GM19025 (cell line): ENCODE measurements around the gene HRG.

ENCODE experiments used
- ATAC-seq: cut with Tn5 transposase; IDR thresholded peaks from one replicate; pipeline ENCODE4 v1.9.1; 2021; ENCODE audit warnings: mild to moderate bottlenecking, low read depth, moderate library complexity; ENCODE audit not compliant: unreplicated experiment

HRG gene

DNA sequence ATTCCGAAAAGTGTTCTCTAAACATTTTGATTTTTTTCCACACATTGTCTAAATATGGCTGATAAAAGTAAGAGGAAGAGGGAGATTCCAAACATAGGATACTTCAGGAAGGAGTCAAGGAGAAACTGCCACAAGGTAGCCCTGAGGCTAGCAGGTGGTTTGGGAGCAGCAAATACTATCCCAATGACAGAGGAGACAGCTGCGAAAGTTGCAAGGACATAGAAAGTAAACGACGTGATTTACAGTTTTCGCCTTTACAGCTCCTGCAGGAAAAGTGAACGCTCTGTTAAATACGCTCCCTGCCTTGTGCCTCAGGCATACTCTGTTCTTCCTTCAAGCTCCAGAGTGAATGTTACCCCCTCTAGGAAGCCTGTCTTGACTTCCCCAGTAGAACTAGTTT, 29.3 kb upstream of the HRG start:
- no peak for ATAC-seq

DNA sequence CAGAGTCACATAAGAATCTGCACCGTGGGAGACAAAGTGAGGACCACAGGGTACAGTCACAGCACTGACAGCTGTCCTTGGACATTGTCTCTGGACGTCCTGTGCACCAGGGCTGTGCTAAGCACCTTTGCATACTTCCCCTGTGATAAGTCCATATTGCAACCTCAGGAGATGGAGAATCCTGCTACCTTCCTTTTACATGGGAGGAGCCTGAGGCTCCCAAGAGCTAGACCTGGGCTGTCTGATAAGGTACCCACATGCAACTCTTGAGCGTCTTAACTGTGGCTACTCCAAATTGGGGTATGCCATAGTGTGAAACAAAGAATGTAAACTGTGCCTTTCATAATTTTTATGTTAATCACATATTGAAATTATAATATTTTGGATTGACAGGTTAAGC, 28.1 kb upstream of the HRG start:
- ATAC-seq: no peak

DNA sequence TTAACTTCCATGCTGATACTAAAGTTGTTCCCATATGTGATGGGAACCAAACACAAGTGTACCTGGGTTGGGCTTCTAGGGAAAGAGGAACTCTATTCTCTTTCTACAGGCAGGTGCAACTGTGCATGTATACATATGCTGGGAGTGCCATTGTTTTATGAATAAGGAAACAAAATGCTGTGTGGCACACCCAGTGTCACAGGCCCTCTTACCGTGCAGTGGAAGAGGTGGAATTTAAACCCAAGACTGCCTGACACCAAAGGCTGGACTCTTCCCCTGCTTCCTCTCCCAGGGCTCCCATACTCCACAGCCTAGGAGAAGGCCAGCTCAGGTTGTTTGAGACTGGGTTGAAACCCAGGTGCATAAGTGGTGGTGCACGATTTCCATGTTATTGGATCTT, 27.6 kb upstream of the HRG start:
- no peak for ATAC-seq

DNA sequence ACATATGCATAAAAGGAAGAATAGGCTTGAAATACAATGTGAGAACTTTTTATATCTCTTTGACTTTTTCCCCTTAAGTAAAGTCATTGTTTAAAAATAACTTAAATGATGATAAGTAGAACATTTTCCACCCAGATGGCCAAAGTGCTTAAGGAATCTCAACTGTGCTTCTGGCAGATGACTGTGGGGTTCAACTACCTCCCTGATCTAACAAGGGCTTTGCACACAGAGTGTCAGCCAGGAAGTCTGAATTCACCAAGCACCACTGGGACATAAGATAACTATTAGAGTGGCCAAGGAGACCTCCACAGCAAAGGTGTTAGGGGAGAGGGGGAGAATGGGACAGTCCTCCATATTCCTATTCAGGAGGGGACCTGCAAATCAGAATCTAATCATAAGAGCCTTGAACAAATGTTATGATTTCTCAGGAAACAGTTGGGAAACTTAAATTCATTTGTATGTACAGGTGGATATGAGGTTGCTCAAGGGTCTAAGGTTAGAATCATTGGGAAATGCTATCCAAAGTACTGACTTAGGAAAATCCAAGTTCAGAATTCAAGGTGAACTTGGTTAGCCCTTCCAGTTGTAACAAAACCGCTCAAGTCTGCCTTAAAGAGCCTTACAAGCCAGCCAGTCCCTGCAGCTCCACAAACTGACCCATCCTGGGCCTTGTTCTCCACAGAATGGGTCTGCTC, 25.9 kb upstream of the HRG start, which contains the start of gene FETUB:
Gene FETUB, plus strand, starts transcription at position 622 of the 695 bp plus-strand sequence. Its CDS starts 62 bp downstream, at position 684.
- ATAC-seq: no peak

DNA sequence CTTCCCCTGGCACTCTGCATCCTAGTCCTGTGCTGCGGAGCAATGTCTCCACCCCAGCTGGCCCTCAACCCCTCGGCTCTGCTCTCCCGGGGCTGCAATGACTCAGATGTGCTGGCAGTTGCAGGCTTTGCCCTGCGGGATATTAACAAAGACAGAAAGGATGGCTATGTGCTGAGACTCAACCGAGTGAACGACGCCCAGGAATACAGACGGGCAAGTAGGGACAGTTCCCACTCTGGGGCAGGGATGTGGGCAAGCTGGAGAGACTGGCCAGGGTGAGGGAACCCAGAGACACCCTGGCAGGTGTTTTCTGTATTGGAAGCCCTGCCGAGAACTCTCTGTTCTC, 25.4 kb upstream of the HRG start:
- no peak for ATAC-seq

DNA sequence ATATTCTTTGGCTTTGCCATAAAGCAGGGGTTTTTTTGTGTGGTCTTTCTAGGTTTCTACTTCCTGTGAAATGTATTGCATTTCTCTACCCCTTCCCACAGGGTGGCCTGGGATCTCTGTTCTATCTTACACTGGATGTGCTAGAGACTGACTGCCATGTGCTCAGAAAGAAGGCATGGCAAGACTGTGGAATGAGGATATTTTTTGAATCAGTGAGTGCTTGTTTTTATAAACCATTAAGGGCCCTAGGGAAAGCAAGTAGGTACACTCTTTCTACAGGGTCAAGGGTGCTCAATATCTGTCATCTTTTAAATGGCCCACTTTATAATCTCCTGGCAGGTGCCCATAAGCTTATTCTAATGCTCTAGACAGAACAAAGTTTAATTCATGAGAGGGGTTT, 24.9 kb upstream of the HRG start:
- no peak for ATAC-seq

DNA sequence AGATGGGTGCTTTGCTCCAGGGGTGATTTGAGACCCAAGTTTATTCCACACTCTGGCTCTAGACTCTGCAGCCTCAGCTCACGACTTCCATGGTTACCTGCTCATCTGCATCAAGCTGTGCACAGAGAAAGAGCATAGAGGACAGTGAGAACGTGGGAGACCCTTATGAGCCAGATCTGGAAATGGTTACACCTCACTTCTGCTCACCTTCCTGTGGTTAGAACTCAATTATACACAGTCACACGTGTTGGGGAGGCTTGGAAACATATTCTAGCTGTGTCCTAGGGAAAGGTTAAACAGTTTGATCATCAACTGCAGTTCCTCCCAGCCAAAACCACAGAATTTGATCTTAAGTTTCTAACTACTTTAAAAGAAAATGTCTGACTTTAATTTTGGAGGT, 23.8 kb upstream of the HRG start:
- no peak for ATAC-seq

DNA sequence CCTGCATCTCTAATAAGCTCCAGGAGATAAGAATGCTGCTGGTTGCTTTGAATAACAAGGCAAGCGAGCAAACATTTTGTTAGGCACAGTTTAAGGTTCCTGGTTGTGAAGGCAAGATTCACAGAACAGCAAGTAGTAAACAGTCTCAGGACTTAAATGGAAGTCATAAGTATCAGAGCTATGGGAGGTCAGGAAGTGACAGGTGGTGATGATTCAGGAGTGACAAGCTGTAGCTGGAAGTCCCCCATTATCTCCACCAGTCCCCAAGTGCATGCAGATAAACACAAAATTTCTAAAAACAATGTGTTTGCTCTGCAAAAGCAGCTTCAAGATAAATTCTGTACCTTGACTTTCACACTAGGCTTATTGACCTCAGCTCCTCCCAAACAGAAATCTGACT, 22.3 kb upstream of the HRG start:
- ATAC-seq: no peak

DNA sequence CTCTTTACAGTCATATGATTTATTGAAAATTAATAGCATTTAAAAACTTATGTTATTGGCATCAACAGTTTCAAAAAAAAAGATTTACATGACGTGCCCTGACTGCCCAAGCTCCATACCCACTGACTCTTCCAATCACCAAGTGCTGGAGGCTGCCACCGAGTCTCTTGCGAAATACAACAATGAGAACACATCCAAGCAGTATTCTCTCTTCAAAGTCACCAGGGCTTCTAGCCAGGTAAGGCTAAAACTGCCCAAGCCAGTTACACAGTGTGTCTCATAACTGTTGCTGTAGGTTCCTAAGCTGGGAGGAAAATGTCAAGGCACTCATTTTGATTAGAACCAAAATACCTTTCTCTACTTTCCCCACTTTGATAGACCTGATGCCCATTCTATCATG, 21.1 kb upstream of the HRG start:
- no peak for ATAC-seq

DNA sequence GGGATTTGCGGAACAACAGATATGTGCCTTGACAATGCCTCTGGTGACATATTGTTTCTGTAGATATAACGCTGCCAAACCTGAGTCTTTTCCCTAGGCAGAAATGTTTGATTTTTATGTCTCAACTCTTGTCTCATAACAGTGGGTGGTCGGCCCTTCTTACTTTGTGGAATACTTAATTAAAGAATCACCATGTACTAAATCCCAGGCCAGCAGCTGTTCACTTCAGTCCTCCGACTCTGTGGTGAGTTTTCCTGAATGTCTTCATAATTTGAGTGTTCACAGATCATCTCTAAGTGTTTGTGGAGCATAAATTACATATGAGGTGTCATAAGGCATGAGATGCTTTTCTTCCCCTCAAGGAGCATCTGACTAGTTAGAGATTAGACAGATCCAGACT, 19.7 kb upstream of the HRG start:
- no peak for ATAC-seq

DNA sequence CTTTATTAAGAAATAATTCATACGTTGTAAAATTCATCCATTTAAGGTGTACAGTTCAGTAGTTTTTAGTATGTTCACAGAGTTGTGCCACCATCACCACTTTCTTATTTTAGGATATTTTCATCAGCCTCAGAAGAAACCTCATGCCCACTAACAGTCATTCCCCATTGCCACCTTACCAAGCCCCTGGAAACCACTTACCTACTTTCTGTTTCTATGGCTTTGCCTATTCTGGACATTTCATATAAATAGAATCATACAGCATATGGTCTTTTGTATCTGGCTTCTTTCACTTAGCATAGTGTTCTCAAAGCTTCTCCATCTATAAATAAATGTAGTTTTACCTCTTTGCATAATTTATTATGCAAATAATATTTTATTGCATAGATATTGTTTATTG, 19.0 kb upstream of the HRG start:
- no peak for ATAC-seq

DNA sequence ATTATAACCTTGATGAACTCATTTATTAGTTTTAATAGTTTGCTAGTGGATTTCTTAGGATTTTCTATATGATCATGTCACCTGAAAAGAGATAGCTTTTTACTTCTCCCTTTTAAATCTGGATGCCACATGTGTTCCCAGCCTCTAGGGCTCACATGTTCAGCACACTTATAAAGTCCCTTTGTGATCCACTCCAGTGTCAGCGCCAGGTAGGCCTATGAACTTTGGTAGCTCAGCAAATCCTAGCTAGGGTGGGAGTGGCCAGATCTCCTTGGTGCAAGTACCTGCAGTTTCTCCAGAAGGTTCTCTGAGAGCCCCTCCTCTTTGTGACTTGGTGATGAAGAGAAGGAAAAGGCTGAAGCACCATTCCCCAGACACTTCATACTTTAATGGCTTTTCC, 17.0 kb upstream of the HRG start:
- no peak for ATAC-seq

DNA sequence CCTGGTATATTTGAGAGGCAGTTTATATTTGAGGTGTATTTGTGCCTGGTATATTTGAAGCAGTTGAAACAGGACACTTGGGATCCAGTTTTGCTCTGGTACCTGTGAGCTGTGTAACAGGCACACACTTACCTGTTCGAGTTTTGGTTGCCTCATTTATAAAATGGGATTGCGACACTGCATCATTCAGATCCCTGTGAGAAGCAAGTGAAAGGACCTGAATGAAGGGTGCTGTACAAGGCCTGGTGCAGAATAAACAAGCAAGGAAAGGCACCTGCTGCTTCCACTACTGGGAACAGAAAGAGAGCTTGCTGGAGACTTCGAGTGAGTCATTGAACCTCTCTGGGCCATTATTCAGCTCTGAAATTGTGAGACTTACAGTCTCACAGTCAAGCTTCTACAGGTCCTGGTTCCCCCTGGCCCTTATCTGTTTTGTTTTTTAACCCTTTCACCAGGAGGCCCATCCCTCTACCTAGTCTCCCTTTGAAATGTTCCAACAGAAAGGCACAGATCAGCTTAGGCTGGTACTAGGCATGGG, 14.1 kb upstream of the HRG start:
- no peak for ATAC-seq

DNA sequence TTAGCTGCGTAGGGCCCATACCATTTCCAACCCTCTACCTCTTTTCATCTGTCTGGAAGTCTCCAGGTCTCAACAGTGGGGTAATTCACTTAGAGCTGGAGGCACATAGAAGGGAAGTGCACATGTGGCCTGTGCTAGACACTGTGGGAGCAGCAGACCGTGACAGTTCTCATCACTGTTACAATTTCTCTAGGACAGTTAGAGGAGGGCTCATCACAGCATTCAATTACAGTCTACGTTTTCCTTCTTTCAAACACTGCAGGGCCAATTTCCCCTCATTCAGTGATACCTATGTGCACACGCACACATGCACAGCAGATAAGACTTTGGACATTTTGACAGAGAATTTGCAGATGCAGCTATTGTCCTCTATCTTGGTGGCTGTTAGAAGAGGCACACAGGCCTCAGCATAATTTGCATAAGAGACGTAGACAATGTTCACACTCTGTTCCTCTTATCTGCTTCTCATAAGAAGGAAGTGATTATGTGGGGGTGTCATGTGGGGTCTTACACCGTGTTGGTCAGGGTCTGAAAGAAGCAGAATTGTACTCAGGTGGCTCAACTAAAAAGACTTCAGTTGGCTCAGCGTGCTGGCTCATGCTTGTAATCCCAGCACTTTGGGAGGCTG, 12.6 kb upstream of the HRG start:
- ATAC-seq: peak; percentile 86

DNA sequence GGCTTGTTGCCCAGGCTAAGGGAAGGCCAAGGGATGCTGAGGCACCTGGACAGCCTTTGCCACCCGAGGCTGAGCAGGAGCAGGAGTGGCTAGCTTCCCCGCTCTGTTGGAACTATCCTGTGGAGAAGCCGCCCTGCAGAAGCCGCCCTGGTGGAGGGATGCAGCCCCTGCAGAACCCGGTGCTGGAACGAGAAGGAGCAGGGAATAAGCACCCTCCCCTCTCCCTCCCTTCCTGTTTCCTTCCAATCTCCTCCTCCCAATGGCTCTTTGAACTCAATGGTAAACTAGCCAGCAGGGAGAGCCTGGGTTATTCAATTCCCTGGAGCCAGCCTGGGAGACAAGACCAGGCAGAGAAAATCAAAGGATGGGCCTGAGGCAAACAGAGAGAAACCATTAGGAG, 11.8 kb upstream of the HRG start:
- no peak for ATAC-seq

DNA sequence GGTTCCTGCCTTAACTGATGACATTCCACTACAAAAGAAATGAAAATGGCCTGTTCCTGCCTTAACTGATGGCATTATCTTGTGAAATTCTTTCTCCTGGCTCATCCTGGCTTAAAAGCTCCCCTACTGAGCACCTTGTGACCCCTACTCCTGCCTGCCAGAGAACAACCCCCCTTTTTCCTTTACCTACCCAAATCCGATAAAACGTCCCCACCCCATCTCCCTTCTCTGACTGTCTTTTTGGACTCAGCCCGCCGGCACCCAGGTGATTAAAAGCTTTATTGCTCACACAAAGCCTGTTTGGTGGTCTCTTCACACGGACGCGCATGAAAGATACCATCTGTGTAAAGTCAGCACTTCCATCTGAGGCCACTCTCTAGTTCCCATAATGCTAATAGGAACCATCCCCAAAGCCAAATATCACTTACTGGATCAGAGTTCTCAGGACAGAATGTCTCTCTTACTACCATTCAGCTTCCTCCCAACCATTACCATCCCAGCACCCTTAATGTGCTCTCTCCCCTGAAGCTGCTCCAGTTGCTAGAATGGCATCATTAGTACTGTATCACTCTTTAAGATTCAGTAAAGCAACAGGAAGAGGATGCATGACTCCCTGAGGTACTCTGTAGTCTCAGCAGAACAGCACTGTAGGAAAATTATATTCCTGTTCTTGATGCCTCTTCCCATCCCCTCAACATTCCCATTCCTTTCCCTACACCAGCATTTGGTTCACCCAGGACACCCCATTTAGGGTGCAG, 2.3 kb upstream of the HRG start:
- no peak for ATAC-seq

DNA sequence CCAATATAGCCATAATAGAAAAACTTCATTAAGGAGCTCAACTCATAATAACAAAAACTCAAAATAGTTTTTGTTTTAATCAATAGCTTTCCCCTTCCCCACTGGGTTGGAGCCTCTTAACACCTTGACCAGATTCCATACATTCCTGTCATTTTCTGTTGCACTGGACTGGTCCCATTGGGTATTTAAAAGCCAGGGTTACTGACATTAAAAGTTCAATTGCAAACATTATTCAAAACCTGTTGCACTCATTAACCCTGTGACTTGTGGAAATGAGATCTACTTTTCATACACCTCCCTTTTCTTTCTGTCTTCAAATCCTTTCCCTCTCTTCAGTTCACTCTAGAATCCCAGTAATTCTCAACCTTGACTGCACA, 1.7 kb upstream of the HRG start:
- no peak for ATAC-seq

DNA sequence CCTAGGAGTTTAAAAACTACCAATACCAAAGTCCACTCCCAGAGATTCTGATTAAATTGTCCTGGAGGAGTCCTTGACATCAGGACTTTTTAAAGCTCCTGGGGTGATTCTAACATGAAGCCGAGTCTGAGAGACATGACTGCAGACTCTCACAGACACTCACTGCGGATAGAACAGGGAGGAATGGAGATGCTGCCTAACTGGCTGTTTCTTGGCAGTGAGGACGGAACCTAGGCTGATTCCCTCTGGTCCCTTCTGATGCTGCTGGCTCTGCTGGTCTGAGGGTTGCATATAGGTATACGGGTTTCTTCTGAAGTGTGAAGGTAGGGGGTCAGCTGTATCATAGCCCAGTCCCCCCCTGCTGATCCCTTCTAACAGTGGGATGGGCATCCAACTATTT, 1.3 kb upstream of the HRG start:
- no peak for ATAC-seq

DNA sequence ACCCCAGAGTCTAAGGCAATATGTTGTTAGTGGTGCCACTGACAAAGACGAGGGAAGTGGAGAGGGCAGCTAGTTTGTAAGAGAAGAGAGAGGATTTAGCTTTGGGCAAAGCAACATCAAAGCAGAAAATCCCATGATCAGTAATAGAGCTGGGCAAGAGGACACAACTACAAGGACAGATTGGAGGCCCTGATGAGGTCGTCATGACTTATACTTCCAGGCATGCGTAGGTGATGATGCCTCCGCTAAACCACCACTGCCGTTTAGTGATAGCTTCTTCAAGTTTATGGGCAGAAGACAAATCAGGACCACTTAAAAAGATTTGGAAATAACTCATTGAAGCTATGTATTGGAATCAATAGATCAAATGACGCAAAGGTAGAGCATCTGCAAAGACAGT, 2.6 kb downstream of the HRG start:
- no peak for ATAC-seq

DNA sequence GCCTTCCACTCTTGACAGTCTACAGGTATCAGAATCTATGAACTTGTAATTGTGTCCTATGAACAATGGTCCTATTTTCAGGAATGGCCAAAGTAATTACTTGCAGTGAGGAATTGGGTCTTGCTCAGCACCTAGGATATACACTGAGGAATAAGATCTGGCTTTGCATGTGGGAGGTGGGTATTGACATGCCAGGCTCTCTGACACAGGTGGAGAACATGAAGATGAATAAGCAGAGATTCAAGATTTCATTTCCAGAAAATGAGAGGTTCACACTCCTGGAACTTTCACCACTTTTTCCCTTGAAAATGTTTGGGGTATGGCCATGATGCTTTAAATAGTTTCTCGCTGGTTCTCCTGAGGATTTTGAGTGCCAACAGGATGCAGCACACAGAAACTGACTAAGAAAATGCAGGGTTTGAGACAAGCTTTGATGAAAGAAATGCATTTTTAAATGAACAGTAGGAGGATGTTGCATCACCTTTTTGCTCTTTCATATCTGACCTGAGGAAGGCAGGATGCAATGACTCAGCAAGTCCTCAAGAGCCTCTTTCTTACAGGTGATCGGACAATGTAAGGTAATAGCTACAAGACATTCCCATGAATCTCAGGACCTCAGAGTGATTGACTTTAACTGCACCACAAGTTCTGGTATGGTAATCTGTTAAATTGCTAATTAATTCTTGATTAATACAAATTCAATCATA, 3.7 kb downstream of the HRG start:
- ATAC-seq: no peak

DNA sequence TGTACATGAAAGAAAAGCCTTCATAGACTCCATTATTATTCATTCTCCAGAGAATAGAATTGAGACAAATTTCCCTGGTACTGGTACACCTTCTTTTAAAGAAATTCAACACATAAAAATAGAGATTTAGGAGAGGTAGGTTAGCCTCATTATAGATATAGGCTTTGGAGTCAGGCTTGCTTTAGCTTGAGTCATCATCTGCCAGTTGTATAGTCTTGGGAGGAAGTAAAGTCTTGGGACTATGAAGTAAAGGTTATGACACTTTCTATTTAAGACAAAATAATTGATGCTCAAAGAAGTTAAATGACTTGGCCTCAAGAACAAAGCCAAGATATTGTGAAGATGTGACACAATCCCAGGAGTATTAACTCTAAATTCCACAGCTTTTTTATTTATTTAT, 4.3 kb downstream of the HRG start:
- ATAC-seq: no peak
